GM23248 (cell line): Measurements from ENCODE around the gene PLA2G4E.

ENCODE experiments used
- EZH2 ChIP-seq: fragments of 200-600 bp; sonication (generic); IDR thresholded peaks from 2 replicates; pipeline ENCODE4 v1.6.1; 2018; ENCODE audit warnings: antibody characterized with exemption, mild to moderate bottlenecking; ENCODE audit not compliant: insufficient read depth, poor library complexity, severe bottlenecking
- EZH2phosphoT487 ChIP-seq: fragments of 200-600 bp; sonication (generic); IDR thresholded peaks from 2 replicates; pipeline ENCODE4 v1.6.1; 2018; ENCODE audit warnings: antibody characterized with exemption, moderate library complexity, mild to moderate bottlenecking, low read depth; ENCODE audit not compliant: insufficient read depth

DNA sequence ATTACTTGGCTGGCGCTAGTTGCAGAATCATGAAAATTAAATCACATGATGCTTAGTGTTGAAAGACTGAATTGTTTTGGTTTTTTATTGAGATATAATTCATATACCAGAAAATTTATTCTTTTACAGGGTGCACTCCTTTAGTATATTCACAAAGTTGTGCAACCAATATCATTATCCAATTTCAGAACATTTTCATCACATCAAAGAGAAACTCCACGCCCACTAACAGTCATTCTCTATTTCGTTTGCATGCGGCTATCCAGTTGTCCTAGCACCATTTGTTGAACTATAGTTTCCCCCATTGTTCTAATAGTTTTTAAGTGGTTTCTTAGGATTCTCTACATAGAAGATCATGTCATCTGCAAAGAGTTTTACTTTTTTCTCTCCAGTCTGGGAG is 52.1 kb downstream of the PLA2G4E start:
- TF ChIP-seq EZH2 (no peak), EZH2phosphoT487 (no peak)
